IMR-90 (cell line): ENCODE measurements around the gene HBEGF. TPM values are rescaled to one million over a fixed set of nuclear protein-coding genes. Genes with fewer than 3 reads are reported as not detected.

Experiments
- ATAC-seq: fragments of 200-7000 bp; cut with Tn5 transposase; 2 replicates; pipeline ENCODE4 v1.9.1; 2020; ENCODE audit warnings: low read depth, mild to moderate bottlenecking, moderate library complexity
- BruUV-seq: library from RNA; stranded (reverse); fragments of 400-500 nt; replicated peaks from 2 replicates; lab custom pipeline; 2021; lab: Mats Ljungman, UMichigan
- CTCF ChIA-PET: fragments of 300-600 bp; formaldehyde crosslinking; extraction: SDS; loops from one replicate; lab custom pipeline; 2021; ENCODE audit warnings: antibody characterized with exemption; lab: Yijun Ruan, JAX
- POLR2A ChIA-PET: fragments of 300-600 bp; sonication (Branson Sonifier 250); formaldehyde crosslinking; loops from one replicate; lab custom pipeline; 2022; ENCODE audit warnings: antibody characterized with exemption; ENCODE audit not compliant: unreplicated experiment; lab: Charles Lee
- DNase-seq: peaks from one replicate; pipeline ENCODE4 v3.0.0; 2013
- H2AFZ ChIP-seq: replicated peaks from 2 replicates; pipeline ENCODE3; 2013; ENCODE audit warnings: low read length, mild to moderate bottlenecking; ENCODE audit not compliant: poor library complexity
- H2AK5ac ChIP-seq: 2 replicates; pipeline ENCODE4 v1.6.1; 2013; ENCODE audit warnings: low read depth, low read length, inconsistent platforms
- H2AK9ac ChIP-seq: replicated peaks from 2 replicates; pipeline ENCODE3; 2013; ENCODE audit warnings: mild to moderate bottlenecking, low read depth, low read length, moderate library complexity; ENCODE audit not compliant: poor library complexity
- H2BK120ac ChIP-seq: 2 replicates; pipeline ENCODE4 v1.6.1; 2013; ENCODE audit warnings: low read depth, low read length, inconsistent platforms
- H2BK15ac ChIP-seq: 3 replicates; pipeline ENCODE4 v1.6.1; 2013; ENCODE audit warnings: low read depth, low read length, inconsistent platforms
- H2BK20ac ChIP-seq: 2 replicates; pipeline ENCODE4 v1.6.1; 2013; ENCODE audit warnings: low read depth, mild to moderate bottlenecking, inconsistent platforms, low read length, moderate library complexity
- H2BK5ac ChIP-seq: 2 replicates; pipeline ENCODE4 v1.6.1; 2013; ENCODE audit warnings: mild to moderate bottlenecking, low read depth, low read length, inconsistent platforms; ENCODE audit not compliant: poor library complexity, severe bottlenecking
- H3K14ac ChIP-seq: replicated peaks from 2 replicates; pipeline ENCODE4 v1.6.1; 2013; ENCODE audit warnings: low read depth, low read length, inconsistent platforms
- H3K18ac ChIP-seq: 2 replicates; pipeline ENCODE4 v1.6.1; 2013; ENCODE audit warnings: low read depth, low read length, control low read depth
- H3K23ac ChIP-seq: 2 replicates; pipeline ENCODE4 v1.6.1; 2013; ENCODE audit warnings: low read depth, low read length, inconsistent platforms
- H3K27ac ChIP-seq: 2 replicates; pipeline ENCODE4 v1.5.1; 2013; ENCODE audit warnings: mild to moderate bottlenecking, control low read depth, low read length; ENCODE audit not compliant: insufficient read depth
- H3K27me3 ChIP-seq: 2 replicates; pipeline ENCODE4 v1.6.1; 2013; ENCODE audit warnings: low read length; ENCODE audit not compliant: control insufficient read depth, insufficient read depth
- H3K36me3 ChIP-seq: 2 replicates; pipeline ENCODE4 v1.6.1; 2013; ENCODE audit warnings: low read length, mixed read lengths; ENCODE audit not compliant: control insufficient read depth, insufficient read depth
- H3K4ac ChIP-seq: 2 replicates; pipeline ENCODE4 v1.6.1; 2013; ENCODE audit warnings: low read depth, low read length, inconsistent platforms
- H3K4me1 ChIP-seq: 2 replicates; pipeline ENCODE4 v1.6.1; 2013; ENCODE audit warnings: low read length, mixed read lengths; ENCODE audit not compliant: control insufficient read depth, insufficient read depth
- H3K4me2 ChIP-seq: 2 replicates; pipeline ENCODE4 v1.6.1; 2013; ENCODE audit warnings: low read depth, mild to moderate bottlenecking, control low read depth, low read length, moderate library complexity
- H3K4me3 ChIP-seq: 2 replicates; pipeline ENCODE4 v1.5.1; 2013; ENCODE audit warnings: low read depth, mild to moderate bottlenecking, control low read depth, low read length, moderate library complexity; ENCODE audit not compliant: insufficient read depth
- H3K56ac ChIP-seq: 2 replicates; pipeline ENCODE4 v1.6.1; 2013; ENCODE audit warnings: low read length, inconsistent platforms; ENCODE audit not compliant: insufficient read depth; ENCODE audit errors: extremely low read depth
- H3K79me1 ChIP-seq, 2 experiments: 2 replicates each; pipeline ENCODE4 v1.6.1; 2013; ENCODE audit warnings: low read length in 2 of 2, inconsistent platforms in 1 of 2, low read depth in 1 of 2
- H3K9ac ChIP-seq: 2 replicates; pipeline ENCODE4 v1.6.1; 2013; ENCODE audit warnings: low read depth, low read length, control low read depth
- H3K9me1 ChIP-seq: 2 replicates; pipeline ENCODE4 v1.6.1; 2013; ENCODE audit warnings: low read length, inconsistent platforms; ENCODE audit not compliant: insufficient read depth
- H3K9me3 ChIP-seq: 2 replicates; pipeline ENCODE4 v1.6.1; 2013; ENCODE audit warnings: low read length; ENCODE audit not compliant: control insufficient read depth, insufficient read depth
- H4K20me1 ChIP-seq: 2 replicates; pipeline ENCODE4 v1.6.1; 2013; ENCODE audit warnings: low read length, inconsistent platforms; ENCODE audit not compliant: insufficient read depth
- H4K5ac ChIP-seq: 2 replicates; pipeline ENCODE4 v1.6.1; 2013; ENCODE audit warnings: mild to moderate bottlenecking, low read depth, low read length, control low read depth
- H4K8ac ChIP-seq, 2 experiments: 2 replicates each; pipeline ENCODE4 v1.6.1; 2013; ENCODE audit warnings: low read depth in 2 of 2, low read length in 2 of 2, control low read depth in 1 of 2, inconsistent platforms in 1 of 2
- H4K91ac ChIP-seq: 2 replicates; pipeline ENCODE4 v1.6.1; 2013; ENCODE audit warnings: low read depth, low read length, inconsistent platforms; ENCODE audit not compliant: insufficient read depth
- CHD1 ChIP-seq: IDR thresholded peaks from 2 replicates; pipeline ENCODE4 v1.6.1; 2012; ENCODE audit warnings: low read depth, low read length, improper control_type of control experiment
- FOS ChIP-seq: fragments of 150-350 bp; IDR thresholded peaks from 2 replicates; pipeline ENCODE4 v1.6.1; 2016; ENCODE audit warnings: low read depth, low read length
- SMC3 ChIP-seq: fragments of 150-350 bp; IDR thresholded peaks from 2 replicates; pipeline ENCODE4 v1.6.1; 2016; ENCODE audit warnings: low read depth, mild to moderate bottlenecking, antibody characterized with exemption, low read length, moderate library complexity
- WGBS, 2 experiments: methylation state at CpG; one replicate each; pipeline versions ENCODE4 v1.1.5 to v1.1.7; 2013; ENCODE audit warnings: missing lambda C conversion rate in 2 of 2; ENCODE audit not compliant: insufficient read length in 1 of 2; ENCODE audit errors: extremely low coverage in 2 of 2; 5-methylcytosine and 5-hydroxymethylcytosine counted together
- dilution Hi-C: fragments of 300-500 bp; cut with HindIII; formaldehyde crosslinking; loops from one replicate; pipeline ENCODE4 v1.14.3; 2018; ENCODE audit warnings: low sequenced_read_pairs; ENCODE audit not compliant: unreplicated experiment
- in situ Hi-C: fragments of 300-500 bp; cut with MboI; formaldehyde crosslinking; loops from 3 replicates; pipeline ENCODE4 v1.14.3; 2019; ENCODE audit warnings: low sequenced_read_pairs, inconsistent platforms, mixed read lengths
- intact Hi-C: fragments of 100-400 bp; cut with micrococcal nuclease; formaldehyde crosslinking; loops from 2 replicates; pipeline ENCODE4 v1.10.0; 2022
- polyA plus RNA-seq, 3 experiments: library from polyadenylated mRNA; depleted of rRNA; stranded (reverse); fragments of >200 nt; gene quantifications; 2 replicates each; pipeline ENCODE4 v1.2.3, GENCODE V29; 2012; ENCODE audit warnings: low replicate concordance in 1 of 3
- total RNA-seq: library from RNA; depleted of rRNA; stranded (reverse); fragments of >200 nt; gene quantifications from 2 replicates; pipeline ENCODE4 v1.2.3, GENCODE V29; 2012; rRNA removed
- TF ChIP-seq, protein P1 (sequence below): fragments of 150-350 bp; IDR thresholded peaks from 2 replicates; pipeline ENCODE4 v1.6.1; 2017; ENCODE audit warnings: mild to moderate bottlenecking, antibody characterized with exemption, low read length, low read depth
- TF ChIP-seq, protein P2 (sequence below): conservative IDR thresholded peaks from 2 replicates; pipeline ENCODE4 v1.5.1; 2012; ENCODE audit warnings: mild to moderate bottlenecking, low read depth, low read length, improper control_type of control experiment

HBEGF gene
- total and polyA plus RNA-seq, 2 of the 4 experiments (the other 2 are of a cell fraction): 18.8 to 36.1 TPM

DNA sequence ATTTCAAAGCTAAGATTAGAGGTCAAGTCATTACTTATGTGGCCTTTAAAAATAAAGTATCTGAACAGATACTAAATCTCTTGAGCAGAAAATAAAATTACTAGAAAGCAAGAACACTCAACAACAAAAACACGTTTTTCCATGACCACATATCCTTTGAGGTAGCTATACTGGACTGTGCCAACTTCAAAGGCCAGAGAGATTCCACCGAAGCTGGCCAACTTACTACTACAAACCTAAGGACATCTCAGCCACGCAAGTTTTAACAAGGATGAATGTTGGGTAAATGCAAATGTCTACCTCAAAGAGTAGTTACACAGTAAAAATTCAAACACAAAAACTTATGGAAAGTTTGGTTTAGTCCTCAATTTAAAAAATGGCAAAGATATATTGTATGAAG lies 62.4 kb downstream of the HBEGF start:
- Histone ChIP-seq H3K4me3 (no peak overlapping the region), H3K4ac (no peak overlapping the region), H3K23ac (no peak overlapping the region), H3K56ac (no peak overlapping the region), H2BK20ac (no peak overlapping the region), H2AK5ac (no peak overlapping the region), H3K18ac (no peak overlapping the region), H2BK120ac (no peak overlapping the region), H2AFZ (no peak overlapping the region), H4K20me1 (peaks cover 13% of the 10 kb centered on the region; the same call in 1 of the 2 replicates), H3K4me1 (peaks cover 2% of the 10 kb centered on the region), H4K8ac (no peak overlapping the region), H4K91ac (no peak overlapping the region), H3K27ac (no peak overlapping the region), H3K14ac (no peak overlapping the region), H2BK15ac (no peak overlapping the region), H2BK5ac (no peak overlapping the region), H3K36me3 (peaks cover 3% of the 10 kb centered on the region; the same call in 1 of the 2 replicates), H3K27me3 (no peaks in the 10 kb centered on the region), H3K9me3 (no peaks in the 10 kb centered on the region), H4K5ac (no peak overlapping the region), H2AK9ac (no peak overlapping the region), H3K9me1 (no peaks in the 10 kb centered on the region; the same call in 1 of the 2 replicates), H3K4me2 (no peak overlapping the region), H3K79me1 (peaks cover 21 to 44% of the 10 kb centered on the region in 2 experiments), H3K9ac (no peak overlapping the region)
- in situ Hi-C loops (no loop called here), dilution Hi-C loops (no loop called here), intact Hi-C loops (no loop called here)
- DNase-seq: no peak
- CTCF ChIA-PET: no interaction called here
- POLR2A ChIA-PET: no interaction called here
- no peak for ATAC-seq
- TF ChIP-seq FOS (no peak), SMC3 (no peak), CHD1 (no peak)
- TF ChIP-seq, protein P1, sequence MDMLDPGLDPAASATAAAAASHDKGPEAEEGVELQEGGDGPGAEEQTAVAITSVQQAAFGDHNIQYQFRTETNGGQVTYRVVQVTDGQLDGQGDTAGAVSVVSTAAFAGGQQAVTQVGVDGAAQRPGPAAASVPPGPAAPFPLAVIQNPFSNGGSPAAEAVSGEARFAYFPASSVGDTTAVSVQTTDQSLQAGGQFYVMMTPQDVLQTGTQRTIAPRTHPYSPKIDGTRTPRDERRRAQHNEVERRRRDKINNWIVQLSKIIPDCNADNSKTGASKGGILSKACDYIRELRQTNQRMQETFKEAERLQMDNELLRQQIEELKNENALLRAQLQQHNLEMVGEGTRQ: no peak
- TF ChIP-seq, protein P2, sequence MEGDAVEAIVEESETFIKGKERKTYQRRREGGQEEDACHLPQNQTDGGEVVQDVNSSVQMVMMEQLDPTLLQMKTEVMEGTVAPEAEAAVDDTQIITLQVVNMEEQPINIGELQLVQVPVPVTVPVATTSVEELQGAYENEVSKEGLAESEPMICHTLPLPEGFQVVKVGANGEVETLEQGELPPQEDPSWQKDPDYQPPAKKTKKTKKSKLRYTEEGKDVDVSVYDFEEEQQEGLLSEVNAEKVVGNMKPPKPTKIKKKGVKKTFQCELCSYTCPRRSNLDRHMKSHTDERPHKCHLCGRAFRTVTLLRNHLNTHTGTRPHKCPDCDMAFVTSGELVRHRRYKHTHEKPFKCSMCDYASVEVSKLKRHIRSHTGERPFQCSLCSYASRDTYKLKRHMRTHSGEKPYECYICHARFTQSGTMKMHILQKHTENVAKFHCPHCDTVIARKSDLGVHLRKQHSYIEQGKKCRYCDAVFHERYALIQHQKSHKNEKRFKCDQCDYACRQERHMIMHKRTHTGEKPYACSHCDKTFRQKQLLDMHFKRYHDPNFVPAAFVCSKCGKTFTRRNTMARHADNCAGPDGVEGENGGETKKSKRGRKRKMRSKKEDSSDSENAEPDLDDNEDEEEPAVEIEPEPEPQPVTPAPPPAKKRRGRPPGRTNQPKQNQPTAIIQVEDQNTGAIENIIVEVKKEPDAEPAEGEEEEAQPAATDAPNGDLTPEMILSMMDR: no peak
- no CpG with 5 or more reads among the region's 3 CpGs for WGBS, 2 experiments
- no TSS peak for BruUV-seq

Other genes starting within 250 kb of the HBEGF start
- gene PURA, start 232.5 kb downstream of the HBEGF start, total RNA-seq: 5.6 and 13.9 TPM in 2 replicates
- gene PURA, start 232.5 kb downstream of the HBEGF start, polyA plus RNA-seq (2012; rRNA removed): 3.8 TPM in 2 replicates
- gene IGIP, start 220.7 kb downstream of the HBEGF start, total RNA-seq: 5.0 and 6.7 TPM in 2 replicates
- 0.83 and 1.2 TPM in 2 replicates for gene IGIP, start 220.7 kb downstream of the HBEGF start, polyA plus RNA-seq (2012; rRNA removed)
- gene CYSTM1, start 171.4 kb downstream of the HBEGF start, total RNA-seq: 6.7 and 7.3 TPM in 2 replicates
- 15.0 and 16.3 TPM in 2 replicates for gene CYSTM1, start 171.4 kb downstream of the HBEGF start, polyA plus RNA-seq (2012; rRNA removed)
- 92.8 and 98.8 TPM in 2 replicates for gene PFDN1, start 43.5 kb downstream of the HBEGF start, total RNA-seq
- gene PFDN1, start 43.5 kb downstream of the HBEGF start, polyA plus RNA-seq (2012; rRNA removed): 134 and 140 TPM in 2 replicates
- gene SLC4A9, start 13.6 kb upstream of the HBEGF start, total RNA-seq: not detected in 2 replicates
- not detected in 2 replicates for gene SLC4A9, start 13.6 kb upstream of the HBEGF start, polyA plus RNA-seq (2012; rRNA removed)
- 36.7 and 46.4 TPM in 2 replicates for gene ANKHD1, start 55.2 kb upstream of the HBEGF start, total RNA-seq
- gene ANKHD1, start 55.2 kb upstream of the HBEGF start, polyA plus RNA-seq (2012; rRNA removed): 29.1 and 32.1 TPM in 2 replicates
- 0.28 and 0.36 TPM in 2 replicates for gene EIF4EBP3, start 201.1 kb upstream of the HBEGF start, total RNA-seq
- gene EIF4EBP3, start 201.1 kb upstream of the HBEGF start, polyA plus RNA-seq (2012; rRNA removed): 1.7 and 2.1 TPM in 2 replicates
- 52.9 and 53.9 TPM in 2 replicates for gene SRA1, start 210.9 kb upstream of the HBEGF start, total RNA-seq
- 54.8 TPM in 2 replicates for gene SRA1, start 210.9 kb upstream of the HBEGF start, polyA plus RNA-seq (2012; rRNA removed)
- 6.6 and 8.1 TPM in 2 replicates for gene APBB3, start 218.0 kb upstream of the HBEGF start, total RNA-seq
- 21.4 and 23.8 TPM in 2 replicates for gene APBB3, start 218.0 kb upstream of the HBEGF start, polyA plus RNA-seq (2012; rRNA removed)
- gene SLC35A4, start 218.2 kb upstream of the HBEGF start, total RNA-seq: 17.2 and 19.2 TPM in 2 replicates
- 66.4 and 69.7 TPM in 2 replicates for gene SLC35A4, start 218.2 kb upstream of the HBEGF start, polyA plus RNA-seq (2012; rRNA removed)